GM23338 (cell line): Measurements from ENCODE around the gene PRLHR. TPM values are rescaled to one million over a fixed set of nuclear protein-coding genes. Genes with fewer than 3 reads are reported as not detected.

Experiments
- ATAC-seq: fragments of 200-7000 bp; cut with Tn5 transposase; 3 replicates; pipeline ENCODE4 v1.9.1; 2020
- DNase-seq: peaks from one replicate; pipeline ENCODE4 v3.0.0-alpha.2; 2015; ENCODE audit warnings: low spot score
- H2AFZ ChIP-seq: fragments of 200-600 bp; sonication (generic); 2 replicates; pipeline ENCODE4 v1.8.0; 2016; ENCODE audit warnings: antibody characterized with exemption, mild to moderate bottlenecking, moderate library complexity
- H3F3A ChIP-seq: fragments of 200-600 bp; sonication (generic); replicated peaks from 2 replicates; pipeline ENCODE4 v1.8.0; 2017; ENCODE audit warnings: antibody characterized with exemption, mixed run types, low read depth
- H3K27ac ChIP-seq: fragments of 200-600 bp; sonication (generic); 2 replicates; pipeline ENCODE4 v1.6.1; 2016; ENCODE audit warnings: low read depth
- H3K27me3 ChIP-seq: fragments of 200-600 bp; sonication (generic); 2 replicates; pipeline ENCODE4 v1.8.0; 2016; ENCODE audit warnings: mild to moderate bottlenecking, mixed run types, moderate library complexity; ENCODE audit not compliant: insufficient read depth
- H3K36me3 ChIP-seq: fragments of 200-600 bp; sonication (generic); 2 replicates; pipeline ENCODE4 v1.8.0; 2016; ENCODE audit warnings: mild to moderate bottlenecking; ENCODE audit not compliant: insufficient read depth
- H3K4me1 ChIP-seq: fragments of 200-600 bp; sonication (generic); 2 replicates; pipeline ENCODE4 v1.8.0; 2016; ENCODE audit warnings: mild to moderate bottlenecking, moderate library complexity; ENCODE audit not compliant: insufficient read depth
- H3K4me2 ChIP-seq: fragments of 200-600 bp; sonication (generic); 2 replicates; pipeline ENCODE4 v1.7.1; 2017; ENCODE audit warnings: mixed run types
- H3K4me3 ChIP-seq: fragments of 200-600 bp; sonication (generic); 2 replicates; pipeline ENCODE4 v1.6.1; 2016; ENCODE audit warnings: mixed run types
- H3K79me2 ChIP-seq: fragments of 200-600 bp; sonication (generic); replicated peaks from 2 replicates; pipeline ENCODE4 v1.8.0; 2017; ENCODE audit warnings: mild to moderate bottlenecking; ENCODE audit not compliant: insufficient read depth
- H3K9me2 ChIP-seq: fragments of 200-600 bp; sonication (generic); 2 replicates; pipeline ENCODE4 v1.8.0; 2017; ENCODE audit not compliant: insufficient read depth
- H4K20me1 ChIP-seq: fragments of 200-600 bp; sonication (generic); replicated peaks from 2 replicates; pipeline ENCODE4 v1.8.0; 2017; ENCODE audit warnings: mild to moderate bottlenecking; ENCODE audit not compliant: insufficient read depth
- H3K27ac Mint-ChIP-seq: 2 replicates; pipeline ENCODE4 v1.8.0; 2020; ENCODE audit warnings: inconsistent platforms, mild to moderate bottlenecking, moderate library complexity, mixed read lengths
- H3K27me3 Mint-ChIP-seq: 3 replicates; pipeline ENCODE4 v1.8.0; 2022; ENCODE audit warnings: low read depth, mild to moderate bottlenecking, moderate library complexity, mixed read lengths, inconsistent platforms; ENCODE audit not compliant: insufficient read depth, poor library complexity
- H3K36me3 Mint-ChIP-seq: 3 replicates; pipeline ENCODE4 v1.8.0; 2021; ENCODE audit warnings: low read depth, mild to moderate bottlenecking, inconsistent platforms, moderate library complexity, mixed read lengths
- H3K4me1 Mint-ChIP-seq: 3 replicates; pipeline ENCODE4 v1.8.0; 2020; ENCODE audit warnings: mild to moderate bottlenecking, inconsistent platforms, mixed read lengths
- H3K4me3 Mint-ChIP-seq: 3 replicates; pipeline ENCODE4 v1.8.0; 2021; ENCODE audit warnings: moderate library complexity, mild to moderate bottlenecking, inconsistent platforms, mixed read lengths
- H3K9me3 Mint-ChIP-seq: 3 replicates; pipeline ENCODE4 v1.8.0; 2020; ENCODE audit warnings: moderate library complexity, mild to moderate bottlenecking, inconsistent platforms, mixed read lengths
- CREB1 ChIP-seq: fragments of 250-450 bp; sonication (Bioruptor Pico); IDR thresholded peaks from 2 replicates; pipeline ENCODE4 v1.5.0; 2020; ENCODE audit warnings: low read depth, mild to moderate bottlenecking, moderate library complexity
- CTCF ChIP-seq, 2 experiments: fragments of 200-600 bp in 1 of 2; sonication (generic) in 1 of 2; conservative IDR thresholded peaks; 2 replicates each; pipeline versions ENCODE4 v1.5.1 to v1.6.1; 2016 to 2017; ENCODE audit warnings: antibody characterized with exemption in 2 of 2, low read depth in 2 of 2, mild to moderate bottlenecking in 2 of 2, moderate library complexity in 1 of 2
- EZH2 ChIP-seq: fragments of 200-600 bp; sonication (generic); IDR thresholded peaks from one replicate; pipeline ENCODE4 v1.8.0; 2017; ENCODE audit warnings: antibody characterized with exemption, mild to moderate bottlenecking, low read depth; ENCODE audit not compliant: unreplicated experiment
- EZH2phosphoT487 ChIP-seq: fragments of 200-600 bp; sonication (generic); IDR thresholded peaks from one replicate; pipeline ENCODE4 v1.8.1; 2018; ENCODE audit warnings: antibody characterized with exemption; ENCODE audit not compliant: unreplicated experiment
- JUNB ChIP-seq: IDR thresholded peaks from one replicate; pipeline ENCODE4 v1.6.1; 2016; ENCODE audit warnings: antibody characterized with exemption; ENCODE audit not compliant: unreplicated experiment
- POLR2AphosphoS5 ChIP-seq: IDR thresholded peaks from 2 replicates; pipeline ENCODE4 v1.6.1; 2016; ENCODE audit warnings: antibody characterized with exemption, low read depth
- polyA plus RNA-seq: library from polyadenylated mRNA; unstranded; fragments of >200 nt; fragmentation: Nextera tagmentation; extraction: Ambion mirVana; gene quantifications from 2 replicates; pipeline ENCODE4 v1.2.1, GENCODE V29; 2016
- total RNA-seq: library from RNA; depleted of rRNA; stranded (reverse); fragments of >200 nt; shearing (Covaris generic); gene quantifications from 2 replicates; pipeline ENCODE4 v1.2.3, GENCODE V29; 2014
- TF ChIP-seq, protein P1 (sequence below): fragments of 250-450 bp; sonication (Bioruptor Pico); IDR thresholded peaks from 2 replicates; pipeline ENCODE4 v1.5.0; 2020; ENCODE audit warnings: mild to moderate bottlenecking, moderate library complexity

Gene PRLHR
- total and polyA plus RNA-seq, 2 experiments from 2014 or later = 0.24 TPM; not detected in 1

GRCh38 chr10:118590334-118590733 is 5.1 kb downstream of the PRLHR start (continued):
- TF ChIP-seq, protein P1, sequence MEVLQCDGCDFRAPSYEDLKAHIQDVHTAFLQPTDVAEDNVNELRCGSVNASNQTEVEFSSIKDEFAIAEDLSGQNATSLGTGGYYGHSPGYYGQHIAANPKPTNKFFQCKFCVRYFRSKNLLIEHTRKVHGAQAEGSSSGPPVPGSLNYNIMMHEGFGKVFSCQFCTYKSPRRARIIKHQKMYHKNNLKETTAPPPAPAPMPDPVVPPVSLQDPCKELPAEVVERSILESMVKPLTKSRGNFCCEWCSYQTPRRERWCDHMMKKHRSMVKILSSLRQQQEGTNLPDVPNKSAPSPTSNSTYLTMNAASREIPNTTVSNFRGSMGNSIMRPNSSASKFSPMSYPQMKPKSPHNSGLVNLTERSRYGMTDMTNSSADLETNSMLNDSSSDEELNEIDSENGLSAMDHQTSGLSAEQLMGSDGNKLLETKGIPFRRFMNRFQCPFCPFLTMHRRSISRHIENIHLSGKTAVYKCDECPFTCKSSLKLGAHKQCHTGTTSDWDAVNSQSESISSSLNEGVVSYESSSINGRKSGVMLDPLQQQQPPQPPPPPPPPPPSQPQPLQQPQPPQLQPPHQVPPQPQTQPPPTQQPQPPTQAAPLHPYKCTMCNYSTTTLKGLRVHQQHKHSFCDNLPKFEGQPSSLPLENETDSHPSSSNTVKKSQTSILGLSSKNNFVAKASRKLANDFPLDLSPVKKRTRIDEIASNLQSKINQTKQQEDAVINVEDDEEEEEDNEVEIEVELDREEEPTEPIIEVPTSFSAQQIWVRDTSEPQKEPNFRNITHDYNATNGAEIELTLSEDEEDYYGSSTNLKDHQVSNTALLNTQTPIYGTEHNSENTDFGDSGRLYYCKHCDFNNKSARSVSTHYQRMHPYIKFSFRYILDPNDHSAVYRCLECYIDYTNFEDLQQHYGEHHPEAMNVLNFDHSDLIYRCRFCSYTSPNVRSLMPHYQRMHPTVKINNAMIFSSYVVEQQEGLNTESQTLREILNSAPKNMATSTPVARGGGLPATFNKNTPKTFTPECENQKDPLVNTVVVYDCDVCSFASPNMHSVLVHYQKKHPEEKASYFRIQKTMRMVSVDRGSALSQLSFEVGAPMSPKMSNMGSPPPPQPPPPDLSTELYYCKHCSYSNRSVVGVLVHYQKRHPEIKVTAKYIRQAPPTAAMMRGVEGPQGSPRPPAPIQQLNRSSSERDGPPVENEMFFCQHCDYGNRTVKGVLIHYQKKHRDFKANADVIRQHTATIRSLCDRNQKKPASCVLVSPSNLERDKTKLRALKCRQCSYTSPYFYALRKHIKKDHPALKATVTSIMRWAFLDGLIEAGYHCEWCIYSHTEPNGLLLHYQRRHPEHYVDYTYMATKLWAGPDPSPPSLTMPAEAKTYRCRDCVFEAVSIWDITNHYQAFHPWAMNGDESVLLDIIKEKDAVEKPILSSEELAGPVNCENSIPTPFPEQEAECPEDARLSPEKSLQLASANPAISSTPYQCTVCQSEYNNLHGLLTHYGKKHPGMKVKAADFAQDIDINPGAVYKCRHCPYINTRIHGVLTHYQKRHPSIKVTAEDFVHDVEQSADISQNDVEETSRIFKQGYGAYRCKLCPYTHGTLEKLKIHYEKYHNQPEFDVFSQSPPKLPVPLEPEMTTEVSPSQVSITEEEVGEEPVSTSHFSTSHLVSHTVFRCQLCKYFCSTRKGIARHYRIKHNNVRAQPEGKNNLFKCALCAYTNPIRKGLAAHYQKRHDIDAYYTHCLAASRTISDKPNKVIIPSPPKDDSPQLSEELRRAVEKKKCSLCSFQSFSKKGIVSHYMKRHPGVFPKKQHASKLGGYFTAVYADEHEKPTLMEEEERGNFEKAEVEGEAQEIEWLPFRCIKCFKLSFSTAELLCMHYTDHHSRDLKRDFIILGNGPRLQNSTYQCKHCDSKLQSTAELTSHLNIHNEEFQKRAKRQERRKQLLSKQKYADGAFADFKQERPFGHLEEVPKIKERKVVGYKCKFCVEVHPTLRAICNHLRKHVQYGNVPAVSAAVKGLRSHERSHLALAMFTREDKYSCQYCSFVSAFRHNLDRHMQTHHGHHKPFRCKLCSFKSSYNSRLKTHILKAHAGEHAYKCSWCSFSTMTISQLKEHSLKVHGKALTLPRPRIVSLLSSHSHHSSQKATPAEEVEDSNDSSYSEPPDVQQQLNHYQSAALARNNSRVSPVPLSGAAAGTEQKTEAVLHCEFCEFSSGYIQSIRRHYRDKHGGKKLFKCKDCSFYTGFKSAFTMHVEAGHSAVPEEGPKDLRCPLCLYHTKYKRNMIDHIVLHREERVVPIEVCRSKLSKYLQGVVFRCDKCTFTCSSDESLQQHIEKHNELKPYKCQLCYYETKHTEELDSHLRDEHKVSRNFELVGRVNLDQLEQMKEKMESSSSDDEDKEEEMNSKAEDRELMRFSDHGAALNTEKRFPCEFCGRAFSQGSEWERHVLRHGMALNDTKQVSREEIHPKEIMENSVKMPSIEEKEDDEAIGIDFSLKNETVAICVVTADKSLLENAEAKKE (CRISPR knock-in tag) = no peak
- TF ChIP-seq CTCF (conservative IDR thresholded peaks at IDR 0.05; ENCODE audit: low read depth in 2 of 2) (no peak), JUNB (no peak), EZH2phosphoT487 (no peak), EZH2 (no peak), POLR2AphosphoS5 (no peak)

DNA sequence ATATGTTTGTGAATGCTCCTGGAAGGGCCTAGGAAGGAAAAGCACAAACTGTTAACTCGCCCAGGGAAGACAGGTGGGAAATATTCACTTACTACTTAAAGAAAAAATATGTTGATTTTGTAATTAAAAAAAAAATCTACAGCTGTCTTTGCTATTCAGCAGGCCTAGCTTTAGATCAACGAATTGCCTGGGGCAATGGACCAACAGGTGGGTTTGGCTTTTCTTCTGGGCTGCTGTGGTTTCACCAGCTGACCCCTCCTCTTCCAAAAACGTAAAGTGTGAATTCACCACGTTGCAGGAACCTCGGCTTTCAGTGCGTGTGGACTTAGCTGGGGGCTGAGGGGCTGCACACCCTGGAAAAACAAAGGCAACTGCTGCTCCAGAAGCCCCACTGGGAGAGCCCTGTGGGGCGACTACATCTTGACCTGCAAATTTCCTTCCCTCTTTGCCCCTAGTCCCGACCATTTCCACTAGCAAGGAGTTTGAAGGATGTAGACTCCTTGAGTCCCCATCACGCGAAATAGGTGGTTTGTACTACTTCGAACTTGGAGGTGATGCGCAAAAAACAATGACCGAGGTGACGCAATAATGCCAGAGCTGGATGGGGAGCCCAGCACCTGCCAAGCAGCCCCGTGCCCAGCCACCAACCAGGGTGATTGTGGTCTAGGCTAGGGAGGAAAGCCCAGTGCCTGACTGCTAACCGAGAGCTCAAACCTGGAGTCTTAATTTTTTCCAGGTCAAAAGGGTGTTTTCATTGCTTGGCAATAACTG is 7.4 kb downstream of the PRLHR start:
- no peaks in the 10 kb centered on the region for H3K36me3 ChIP-seq
- H3K79me2 ChIP-seq = no peaks in the 10 kb centered on the region
- H3K4me2 ChIP-seq = no peak overlapping the region
- H3K27ac Mint-ChIP-seq = no peak overlapping the region
- H3K27me3 ChIP-seq = peaks cover 10% of the 10 kb centered on the region
- no peaks in the 10 kb centered on the region for H3F3A ChIP-seq
- peaks cover 3% of the 10 kb centered on the region; the same call in 1 of the 3 replicates for H3K4me1 Mint-ChIP-seq
- no peak overlapping the region for H2AFZ ChIP-seq
- no peak overlapping the region for H3K27ac ChIP-seq
- H3K9me2 ChIP-seq = no peaks in the 10 kb centered on the region
- no peak for ATAC-seq
- TF ChIP-seq EZH2phosphoT487 (no peak), CTCF (conservative IDR thresholded peaks at IDR 0.05; ENCODE audit: low read depth in 2 of 2) (no peak), JUNB (no peak), CREB1 (CRISPR knock-in tag) (no peak)
- DNase-seq = no peak
- H3K4me3 ChIP-seq = no peak overlapping the region
- H3K36me3 Mint-ChIP-seq = no peaks in the 10 kb centered on the region
- H3K4me3 Mint-ChIP-seq = no peak overlapping the region
- H3K27me3 Mint-ChIP-seq = peaks cover 12% of the 10 kb centered on the region
- H4K20me1 ChIP-seq = no peaks in the 10 kb centered on the region
- H3K9me3 Mint-ChIP-seq = no peaks in the 10 kb centered on the region
- no peaks in the 10 kb centered on the region for H3K4me1 ChIP-seq
